Epithelial cell of esophagus (primary cell): ENCODE results near the gene EBF4.

ENCODE experiments used
- DNase-seq: peaks from one replicate; pipeline ENCODE4 v3.0.0; 2010; ENCODE audit warnings: low read depth
- H3K4me3 ChIP-seq: 2 replicates; pipeline ENCODE4 v1.5.1; 2011; ENCODE audit warnings: mild to moderate bottlenecking, low read length, control low read depth
- TF ChIP-seq, protein P1 (sequence below): IDR thresholded peaks from 2 replicates; pipeline ENCODE4 v1.5.1; 2011; ENCODE audit warnings: low read depth, mild to moderate bottlenecking, low read length, control low read depth, inconsistent platforms; ENCODE audit not compliant: insufficient read depth; ENCODE audit errors: missing control alignments

The EBF4 gene

DNA sequence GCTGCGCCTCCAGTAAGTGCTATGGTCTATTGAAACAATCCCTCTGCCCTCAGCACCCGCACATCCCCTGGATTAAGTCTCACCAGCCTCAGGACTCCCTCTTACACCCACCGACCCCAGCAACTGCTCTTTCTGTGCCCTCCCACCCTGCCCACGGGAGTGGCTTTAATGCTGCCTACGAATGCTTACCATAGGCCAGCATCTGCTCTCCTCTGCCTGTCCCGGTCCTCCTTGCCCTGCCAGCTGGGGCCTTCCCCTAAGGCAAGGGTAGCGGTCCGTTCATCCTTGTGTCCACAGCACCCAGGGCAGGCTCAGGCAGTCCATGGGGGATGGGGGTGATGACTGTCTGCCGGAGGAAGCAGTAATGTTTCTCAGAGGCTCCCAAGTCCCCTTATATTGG, 4.1 kb downstream of the EBF4 start:
- H3K4me3 ChIP-seq = no peak overlapping the region
- TF ChIP-seq, protein P1, sequence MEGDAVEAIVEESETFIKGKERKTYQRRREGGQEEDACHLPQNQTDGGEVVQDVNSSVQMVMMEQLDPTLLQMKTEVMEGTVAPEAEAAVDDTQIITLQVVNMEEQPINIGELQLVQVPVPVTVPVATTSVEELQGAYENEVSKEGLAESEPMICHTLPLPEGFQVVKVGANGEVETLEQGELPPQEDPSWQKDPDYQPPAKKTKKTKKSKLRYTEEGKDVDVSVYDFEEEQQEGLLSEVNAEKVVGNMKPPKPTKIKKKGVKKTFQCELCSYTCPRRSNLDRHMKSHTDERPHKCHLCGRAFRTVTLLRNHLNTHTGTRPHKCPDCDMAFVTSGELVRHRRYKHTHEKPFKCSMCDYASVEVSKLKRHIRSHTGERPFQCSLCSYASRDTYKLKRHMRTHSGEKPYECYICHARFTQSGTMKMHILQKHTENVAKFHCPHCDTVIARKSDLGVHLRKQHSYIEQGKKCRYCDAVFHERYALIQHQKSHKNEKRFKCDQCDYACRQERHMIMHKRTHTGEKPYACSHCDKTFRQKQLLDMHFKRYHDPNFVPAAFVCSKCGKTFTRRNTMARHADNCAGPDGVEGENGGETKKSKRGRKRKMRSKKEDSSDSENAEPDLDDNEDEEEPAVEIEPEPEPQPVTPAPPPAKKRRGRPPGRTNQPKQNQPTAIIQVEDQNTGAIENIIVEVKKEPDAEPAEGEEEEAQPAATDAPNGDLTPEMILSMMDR = no peak
- DNase-seq = no peak

DNA sequence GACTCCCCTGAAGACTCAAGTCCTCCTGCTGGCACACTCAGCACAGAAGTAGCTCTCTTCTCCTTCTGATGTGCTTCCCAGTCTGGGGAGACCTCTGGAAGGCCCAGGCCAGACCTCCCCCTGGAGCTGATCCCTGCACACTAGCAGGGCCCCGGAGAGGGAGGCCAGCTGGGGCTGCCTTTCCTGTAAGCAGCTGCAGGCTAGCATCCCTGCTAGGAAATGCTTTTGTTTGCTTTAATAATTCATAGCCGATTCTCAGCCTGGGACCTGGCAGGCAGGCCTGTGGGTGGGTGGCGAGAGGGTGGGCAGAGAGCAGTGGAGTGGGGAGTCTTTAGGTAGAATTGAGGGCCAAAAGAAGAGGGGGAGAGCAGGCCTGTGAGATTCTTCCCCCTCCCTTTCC, 5.2 kb downstream of the EBF4 start:
- DNase-seq = no peak
- no peak overlapping the region for H3K4me3 ChIP-seq
- TF ChIP-seq, protein P1 = no peak

DNA sequence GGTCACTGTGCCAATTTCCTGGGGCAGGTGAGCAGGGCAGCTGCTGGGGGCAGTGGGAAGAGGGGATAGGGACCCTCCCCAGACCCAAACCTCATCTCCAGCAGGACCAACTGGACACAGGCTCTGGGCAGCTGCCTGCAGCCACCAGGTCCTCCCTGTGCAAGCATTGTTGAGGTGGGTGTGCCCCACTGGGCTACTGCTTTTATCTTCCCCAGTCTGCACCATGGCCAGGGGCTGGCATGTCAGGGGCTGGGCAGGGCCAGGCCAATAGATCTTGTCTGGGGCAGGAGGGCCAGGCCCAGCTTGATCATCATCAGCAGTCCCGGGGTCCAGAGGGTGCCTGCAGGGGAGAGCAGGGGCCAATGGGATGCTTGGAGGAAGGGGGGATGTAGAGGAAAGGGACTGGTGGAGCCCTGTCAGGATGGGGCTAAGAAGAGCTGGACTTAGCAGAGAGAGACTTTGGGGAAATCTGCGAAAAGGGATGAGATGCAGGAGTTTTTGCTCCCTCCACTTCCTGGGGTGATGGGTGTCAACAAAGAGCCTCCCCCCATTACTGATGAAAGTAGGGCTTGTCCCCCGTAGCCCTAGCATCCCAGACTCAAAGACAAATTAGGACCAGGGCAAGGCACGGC, 5.7 kb downstream of the EBF4 start:
- H3K4me3 ChIP-seq = no peak overlapping the region
- TF ChIP-seq, protein P1 = no peak
- no peak for DNase-seq

DNA sequence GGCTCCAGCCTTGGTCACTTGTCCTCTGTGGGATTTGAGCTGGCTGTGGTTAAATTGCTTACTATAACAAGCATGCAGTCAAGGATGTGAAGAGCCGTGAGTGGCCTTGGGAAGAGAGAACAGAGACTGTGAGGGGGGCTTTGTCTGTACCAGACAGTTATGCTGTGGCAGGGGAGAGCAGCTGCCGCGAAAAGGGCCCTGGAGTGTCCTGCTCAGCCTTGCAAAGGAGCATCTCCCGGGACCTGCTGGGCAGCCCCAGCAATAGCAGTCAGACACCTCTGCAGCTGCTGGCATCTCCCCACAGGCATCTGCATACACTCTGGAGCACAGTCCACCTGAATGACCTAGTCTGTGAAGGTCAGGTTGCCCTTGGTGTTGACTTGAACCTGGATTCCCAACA, 6.3 kb downstream of the EBF4 start:
- H3K4me3 ChIP-seq = no peak overlapping the region
- no peak for DNase-seq
- TF ChIP-seq, protein P1 = no peak

DNA sequence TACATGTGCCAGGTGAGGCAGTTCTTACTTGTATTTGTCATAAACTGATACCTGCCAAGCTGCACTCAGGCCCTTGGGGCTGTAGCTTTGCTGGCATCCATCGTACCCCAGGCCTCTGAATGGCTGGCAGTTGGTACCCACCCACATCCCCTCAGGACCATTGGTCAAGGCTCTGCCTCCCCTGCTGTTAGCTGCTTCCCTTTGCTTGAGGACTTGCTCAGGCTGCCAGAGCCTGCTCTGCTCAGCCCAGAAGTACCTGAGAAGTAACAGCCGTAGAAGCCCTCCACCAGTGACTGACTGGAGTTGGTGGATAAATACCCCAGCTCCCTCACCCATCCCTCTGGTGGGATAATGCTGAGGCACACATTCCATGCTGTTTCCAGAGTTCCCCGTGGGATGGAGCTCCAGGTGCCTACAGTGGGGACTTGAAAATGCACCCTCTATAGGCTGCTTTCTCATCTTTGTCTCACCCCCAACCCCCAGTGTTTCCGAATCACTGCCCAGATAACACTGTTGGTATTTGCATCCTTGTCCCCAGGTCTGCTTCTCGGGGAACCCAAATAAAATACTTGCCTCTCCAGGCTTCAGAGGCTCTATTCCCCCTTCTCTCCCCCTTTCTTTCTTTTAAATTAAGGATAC, 7.3 kb downstream of the EBF4 start:
- DNase-seq = no peak
- TF ChIP-seq, protein P1 = no peak
- no peak overlapping the region for H3K4me3 ChIP-seq

DNA sequence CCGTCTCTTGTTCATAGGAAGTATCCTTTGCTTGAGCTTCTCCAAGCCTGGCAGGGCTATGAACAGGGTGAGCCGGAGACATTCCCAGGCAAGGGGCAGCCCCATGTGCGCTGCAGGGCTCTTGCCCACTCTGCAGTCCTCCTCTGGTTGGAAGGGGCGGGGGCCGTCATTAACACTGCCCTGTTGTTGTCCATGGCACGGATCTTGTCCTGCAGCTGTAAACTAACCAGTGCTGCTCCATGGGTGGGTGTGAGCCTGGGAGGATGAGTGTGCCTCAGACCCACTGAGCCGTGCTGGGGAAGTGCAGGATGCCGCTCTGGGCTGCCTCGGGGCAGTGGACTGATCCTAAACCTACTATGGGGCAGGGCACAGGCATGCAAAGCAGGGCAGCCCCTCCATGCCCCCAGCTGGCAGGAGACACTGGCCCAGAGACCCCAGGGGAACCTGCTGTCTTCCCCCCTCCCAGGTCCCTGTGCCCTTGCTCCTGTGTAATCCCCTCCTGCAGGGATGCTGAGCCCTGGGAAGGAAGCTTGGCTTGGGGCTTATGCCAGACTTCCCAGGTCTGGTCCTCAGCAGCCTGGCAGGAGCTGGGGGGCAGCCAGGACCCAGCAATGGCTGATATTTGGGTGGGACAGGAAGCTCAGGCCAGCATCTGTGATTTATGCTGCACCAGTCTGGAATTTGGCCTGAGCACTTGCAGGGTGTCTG, 8.5 kb downstream of the EBF4 start:
- no peak overlapping the region for H3K4me3 ChIP-seq
- TF ChIP-seq, protein P1 = no peak
- DNase-seq = no peak
